ENCODE results near the gene MLXIP. TPM values are rescaled to one million over a fixed set of nuclear protein-coding genes. Genes with fewer than 3 reads are reported as not detected.

The MLXIP gene
- total and polyA plus RNA-seq, 2 donors (not counting 3 experiments of a cell fraction or from before 2014, with no cell fraction given) = 22.0 to 72.5 TPM

- Histone ChIP-seq H3K4me2 (ENCODE audit: insufficient read depth, low read length) (no peak overlapping the region), H4K20me1 (replicated peaks; ENCODE audit: control insufficient read depth, extremely low read depth, insufficient read depth, low read length) (no peaks in the 10 kb centered on the region), H3K79me2 (ENCODE audit: control insufficient read depth, insufficient read depth, low read length) (peaks cover 21% of the 10 kb centered on the region), H3K36me3 (ENCODE audit: control insufficient read depth in 2 of 2, extremely low read depth in 1 of 2, insufficient read depth in 2 of 2, low read length in 2 of 2) (peaks cover 4 to 38% of the 10 kb centered on the region in 2 experiments), H2AFZ (ENCODE audit: low read depth, low read length) (no peak overlapping the region), H3K4me3 (replicated peaks in 1 of 3; ENCODE audit: insufficient read depth in 1 of 3, low read depth in 1 of 3, low read length in 3 of 3) (no peak overlapping the region), H3K9me3 (replicated peaks; ENCODE audit: control insufficient read depth, insufficient read depth, low read length) (no peaks in the 10 kb centered on the region), H3K9me1 (replicated peaks; ENCODE audit: control insufficient read depth, extremely low read depth, insufficient read depth, low read length) (no peaks in the 10 kb centered on the region), H3K4me1 (ENCODE audit: control insufficient read depth, extremely low read depth, insufficient read depth, low read length) (no peaks in the 10 kb centered on the region), H3K27me3 (ENCODE audit: control insufficient read depth in 2 of 2, insufficient read depth in 2 of 2, low read length in 2 of 2) (no peaks in the 10 kb centered on the region), H3K9ac (replicated peaks; ENCODE audit: extremely low read depth, insufficient read depth, low read length) (no peak overlapping the region), H3K27ac (ENCODE audit: insufficient read depth, low read depth, low read length) (no peak overlapping the region)
- no peak for DNase-seq (ENCODE audit: low read depth, low spot score)
- POLR2A ChIA-PET = no interaction called here
- FAIRE-seq = no peak
- no TSS peak for BruUV-seq (replicated peaks)
- TF ChIP-seq JUN (IDR thresholded peaks at IDR 0.05; ENCODE audit: borderline replicate concordance, insufficient read depth, insufficient read length, low read depth) (no peak), CTCF (IDR thresholded peaks at IDR 0.05; ENCODE audit: extremely low read depth in 1 of 2, insufficient read depth in 1 of 2, low read depth in 1 of 2, low read length in 2 of 2) (no peak), MAX (IDR thresholded peaks at IDR 0.05; ENCODE audit: insufficient read depth, insufficient read length) (no peak), MYC (IDR thresholded peaks at IDR 0.05; ENCODE audit: low read depth, low read length) (no peak), GATA2 (IDR thresholded peaks at IDR 0.05; ENCODE audit: insufficient read depth, insufficient read length, low read depth, low read length) (no peak), FOS (IDR thresholded peaks at IDR 0.05; ENCODE audit: borderline replicate concordance, insufficient read depth, low read length) (no peak), EZH2 (IDR thresholded peaks at IDR 0.05; ENCODE audit: borderline replicate concordance, low read depth, low read length, severe bottlenecking) (no peak), POLR2A (IDR thresholded peaks at IDR 0.05; ENCODE audit: low read depth, low read length) (no peak)
- dilution Hi-C loops (cut with MboI; ENCODE audit: extremely low pct_ligation_motif_present, low sequenced_read_pairs) (no loop called here), intact Hi-C loops (cut with micrococcal nuclease) (no loop called here)
- CTCF ChIA-PET = interaction anchor here (2.8 kb wide), 1 partner anchor 63 kb away, joined by 115 read pairs; no protein-coding TSS in a partner anchor
Observed at GRCh38 chr12:122128481-122128880, 49.9 kb downstream of the MLXIP start.

All from endothelial cell of umbilical vein (primary cell).